Measurements from ENCODE around the gene CASZ1. TPM values are rescaled to one million over a fixed set of nuclear protein-coding genes. Genes with fewer than 3 reads are reported as not detected.

The CASZ1 gene
- total RNA-seq, 4 donors from 2014 or later: 106 to 229 (median 160) TPM

- H3K4me3 ChIP-seq: no peak overlapping the region
- no peaks in the 10 kb centered on the region for H3K27me3 ChIP-seq
- no peak for TF ChIP-seq POLR2A (IDR thresholded peaks at IDR 0.05)
- TF ChIP-seq EP300 (IDR thresholded peaks at IDR 0.05): no peak
- no peak for TF ChIP-seq POLR2AphosphoS5 (IDR thresholded peaks at IDR 0.05)
- no peak for TF ChIP-seq CTCF (IDR thresholded peaks at IDR 0.05)
- no peaks in the 10 kb centered on the region for H3K9me3 ChIP-seq
- WGBS: 63% methylated on average over 5 of the region's 8 CpGs
- H3K36me3 ChIP-seq: peaks cover 16% of the 10 kb centered on the region
- DNase-seq (ENCODE audit: low spot score in 2 of 2): no peak
- peaks cover 54% of the 10 kb centered on the region for H3K4me1 ChIP-seq
- H3K27ac ChIP-seq: peak overlapping the region; percentile 94
These were observed 162.4 kb downstream of the CASZ1 start for GRCh38 chr1:10634075-10634427.

- TF ChIP-seq POLR2A (IDR thresholded peaks at IDR 0.05): no peak
- TF ChIP-seq CTCF (IDR thresholded peaks at IDR 0.05): no peak
- TF ChIP-seq EP300 (IDR thresholded peaks at IDR 0.05): no peak
- TF ChIP-seq POLR2AphosphoS5 (IDR thresholded peaks at IDR 0.05): no peak
- Histone ChIP-seq H3K27me3 (no peaks in the 10 kb centered on the region), H3K36me3 (peaks cover 14% of the 10 kb centered on the region), H3K27ac (peak overlapping the region; percentile 94), H3K4me1 (peaks cover 52% of the 10 kb centered on the region), H3K4me3 (no peak overlapping the region), H3K9me3 (no peaks in the 10 kb centered on the region)
- 91% methylated on average over 10 of the region's 10 CpGs for WGBS
- no peak for DNase-seq (ENCODE audit: low spot score in 2 of 2)
These were observed 163.0 kb downstream of the CASZ1 start for GRCh38 chr1:10633416-10633815.

GRCh38 chr1:10632691-10633090 lies 163.8 kb downstream of the CASZ1 start:
- 74% methylated on average over 9 of the region's 14 CpGs for WGBS
- H3K4me1 ChIP-seq: peaks cover 45% of the 10 kb centered on the region

GRCh38 chr1:10631811-10632593 lies 164.4 kb downstream of the CASZ1 start:
- peak overlapping the region; percentile 20 for H3K27ac ChIP-seq
- peaks cover 16% of the 10 kb centered on the region for H3K36me3 ChIP-seq
- no peaks in the 10 kb centered on the region for H3K27me3 ChIP-seq
- WGBS: 82% methylated on average over 13 of the region's 14 CpGs
- DNase-seq (ENCODE audit: low spot score in 2 of 2): peak in 1 of 2 donors; percentile 58
- no peaks in the 10 kb centered on the region for H3K9me3 ChIP-seq
- no peak for TF ChIP-seq EP300 (IDR thresholded peaks at IDR 0.05)
- TF ChIP-seq CTCF (IDR thresholded peaks at IDR 0.05): no peak
- no peak for TF ChIP-seq POLR2A (IDR thresholded peaks at IDR 0.05)
- no peak for TF ChIP-seq POLR2AphosphoS5 (IDR thresholded peaks at IDR 0.05)
- H3K4me1 ChIP-seq: peaks cover 39% of the 10 kb centered on the region
- no peak overlapping the region for H3K4me3 ChIP-seq

More at GRCh38 chr1:10632691-10633090, 163.8 kb downstream of the CASZ1 start:
- H3K4me3 ChIP-seq: no peak overlapping the region
- no peaks in the 10 kb centered on the region for H3K9me3 ChIP-seq
- peaks cover 12% of the 10 kb centered on the region for H3K36me3 ChIP-seq
- peak in 1 of 2 donors; percentile 34 for DNase-seq (ENCODE audit: low spot score in 2 of 2)
- H3K27ac ChIP-seq: peak overlapping the region; percentile 2
- no peak for TF ChIP-seq CTCF (IDR thresholded peaks at IDR 0.05)
- no peak for TF ChIP-seq POLR2A (IDR thresholded peaks at IDR 0.05)
- TF ChIP-seq EP300 (IDR thresholded peaks at IDR 0.05): no peak
- TF ChIP-seq POLR2AphosphoS5 (IDR thresholded peaks at IDR 0.05): no peak
- no peaks in the 10 kb centered on the region for H3K27me3 ChIP-seq

GRCh38 chr1:10631121-10631810 lies 165.2 kb downstream of the CASZ1 start:
- H3K4me3 ChIP-seq: no peak overlapping the region
- peaks cover 17% of the 10 kb centered on the region for H3K36me3 ChIP-seq
- no peak for TF ChIP-seq POLR2A (IDR thresholded peaks at IDR 0.05)
- no peak for TF ChIP-seq CTCF (IDR thresholded peaks at IDR 0.05)
- no peak for TF ChIP-seq EP300 (IDR thresholded peaks at IDR 0.05)
- TF ChIP-seq POLR2AphosphoS5 (IDR thresholded peaks at IDR 0.05): no peak
- 86% methylated on average over 15 of the region's 20 CpGs for WGBS
- peak in 1 of 2 donors; percentile 61 for DNase-seq (ENCODE audit: low spot score in 2 of 2)
- no peaks in the 10 kb centered on the region for H3K27me3 ChIP-seq
- no peaks in the 10 kb centered on the region for H3K9me3 ChIP-seq
- no peak overlapping the region for H3K27ac ChIP-seq
- peaks cover 33% of the 10 kb centered on the region for H3K4me1 ChIP-seq
